HepG2 (cell line): Measurements from ENCODE around the gene HDAC10.

Experiments used
- EED ChIP-seq: sonication (generic); formaldehyde crosslinking; IDR thresholded peaks from 2 replicates; pipeline ENCODE4 v1.5.0; 2020; ENCODE audit warnings: mild to moderate bottlenecking, missing genetic modification reagents
- EZH2 ChIP-seq: conservative IDR thresholded peaks from 2 replicates; pipeline ENCODE4 v1.6.1; 2012; ENCODE audit warnings: mild to moderate bottlenecking, low read depth, low read length, moderate library complexity
- GABPA ChIP-seq, 2 experiments: IDR thresholded peaks; 2 replicates each; pipeline ENCODE4 v1.6.1; 2011 to 2016; ENCODE audit warnings: low read depth in 2 of 2, low read length in 1 of 2, missing biosample characterization in 1 of 2, missing genetic modification characterization in 1 of 2
- POLR2A ChIP-seq, 2 experiments: IDR thresholded peaks; 2 replicates each; pipeline ENCODE4 v1.6.1; 2011; ENCODE audit warnings: low read depth in 2 of 2, low read length in 2 of 2, mild to moderate bottlenecking in 1 of 2, moderate library complexity in 1 of 2; ENCODE audit not compliant: insufficient read depth in 1 of 2
- RXRA ChIP-seq: sonication (generic); formaldehyde crosslinking; IDR thresholded peaks from 2 replicates; pipeline ENCODE4 v1.5.1; 2020; ENCODE audit warnings: missing genetic modification reagents
- ZNF839 ChIP-seq: sonication (generic); formaldehyde crosslinking; IDR thresholded peaks from 2 replicates; pipeline ENCODE4 v1.4.0; 2020; ENCODE audit warnings: missing genetic modification reagents, mild to moderate bottlenecking, borderline replicate concordance
- TF ChIP-seq, protein P1 (sequence below): sonication (generic); formaldehyde crosslinking; IDR thresholded peaks from 2 replicates; pipeline ENCODE4 v1.5.0; 2020; ENCODE audit warnings: mild to moderate bottlenecking, missing genetic modification reagents, moderate library complexity
- TF ChIP-seq, protein P2 (sequence below): sonication (generic); formaldehyde crosslinking; IDR thresholded peaks from 2 replicates; pipeline ENCODE4 v1.4.0; 2020; ENCODE audit warnings: missing genetic modification reagents

DNA sequence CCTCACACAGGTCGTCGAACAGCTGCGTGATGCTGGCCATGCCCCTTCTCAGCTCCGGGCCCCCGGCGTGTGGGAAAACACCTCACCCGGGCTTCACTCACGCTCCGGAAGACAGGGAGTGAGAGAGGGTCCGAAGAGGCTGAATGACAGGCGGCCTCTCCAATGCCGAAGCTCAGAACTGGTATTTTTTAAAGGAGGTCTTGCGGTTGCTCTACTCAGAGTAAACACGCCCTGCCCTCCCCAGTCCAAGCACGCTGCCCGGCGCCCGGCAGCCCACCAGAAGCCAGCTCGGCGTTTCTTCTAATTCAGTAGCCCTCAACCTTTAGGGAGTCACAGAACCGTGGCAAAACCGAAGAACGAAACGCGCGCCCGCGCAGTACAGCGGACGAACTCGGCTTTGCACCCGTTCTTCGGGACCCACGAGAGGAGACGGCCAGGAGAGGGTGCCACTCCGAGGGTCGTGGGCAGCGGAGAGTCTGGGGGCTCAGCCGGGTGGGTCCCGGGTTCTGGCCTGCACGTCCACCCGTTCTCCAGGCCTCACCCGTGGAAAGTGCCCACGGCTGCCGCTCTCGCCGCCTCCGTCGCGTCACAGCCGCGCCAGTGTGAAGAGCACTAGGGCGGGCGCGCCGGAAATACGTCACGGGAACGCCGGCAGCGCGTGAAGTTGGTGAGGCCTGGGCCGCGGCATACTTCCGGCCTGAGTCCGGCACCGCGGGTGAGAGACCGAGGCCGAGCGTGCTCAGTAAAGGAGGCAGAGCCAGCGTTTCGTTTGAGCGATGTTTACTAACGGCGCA lies 6.4 kb downstream of the HDAC10 start, which contains the start of gene TUBGCP6:
- 0 out of 2 replicates have a peak, but pooled peaks have one; percentile 59 for TF ChIP-seq ZNF839 (CRISPR knock-in tag)
- TF ChIP-seq, protein P1, sequence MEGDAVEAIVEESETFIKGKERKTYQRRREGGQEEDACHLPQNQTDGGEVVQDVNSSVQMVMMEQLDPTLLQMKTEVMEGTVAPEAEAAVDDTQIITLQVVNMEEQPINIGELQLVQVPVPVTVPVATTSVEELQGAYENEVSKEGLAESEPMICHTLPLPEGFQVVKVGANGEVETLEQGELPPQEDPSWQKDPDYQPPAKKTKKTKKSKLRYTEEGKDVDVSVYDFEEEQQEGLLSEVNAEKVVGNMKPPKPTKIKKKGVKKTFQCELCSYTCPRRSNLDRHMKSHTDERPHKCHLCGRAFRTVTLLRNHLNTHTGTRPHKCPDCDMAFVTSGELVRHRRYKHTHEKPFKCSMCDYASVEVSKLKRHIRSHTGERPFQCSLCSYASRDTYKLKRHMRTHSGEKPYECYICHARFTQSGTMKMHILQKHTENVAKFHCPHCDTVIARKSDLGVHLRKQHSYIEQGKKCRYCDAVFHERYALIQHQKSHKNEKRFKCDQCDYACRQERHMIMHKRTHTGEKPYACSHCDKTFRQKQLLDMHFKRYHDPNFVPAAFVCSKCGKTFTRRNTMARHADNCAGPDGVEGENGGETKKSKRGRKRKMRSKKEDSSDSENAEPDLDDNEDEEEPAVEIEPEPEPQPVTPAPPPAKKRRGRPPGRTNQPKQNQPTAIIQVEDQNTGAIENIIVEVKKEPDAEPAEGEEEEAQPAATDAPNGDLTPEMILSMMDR (CRISPR knock-in tag) = peak; percentile 43; the same call in 1 of the 2 replicates
- TF ChIP-seq EZH2 = no peak
- TF ChIP-seq, protein P2, sequence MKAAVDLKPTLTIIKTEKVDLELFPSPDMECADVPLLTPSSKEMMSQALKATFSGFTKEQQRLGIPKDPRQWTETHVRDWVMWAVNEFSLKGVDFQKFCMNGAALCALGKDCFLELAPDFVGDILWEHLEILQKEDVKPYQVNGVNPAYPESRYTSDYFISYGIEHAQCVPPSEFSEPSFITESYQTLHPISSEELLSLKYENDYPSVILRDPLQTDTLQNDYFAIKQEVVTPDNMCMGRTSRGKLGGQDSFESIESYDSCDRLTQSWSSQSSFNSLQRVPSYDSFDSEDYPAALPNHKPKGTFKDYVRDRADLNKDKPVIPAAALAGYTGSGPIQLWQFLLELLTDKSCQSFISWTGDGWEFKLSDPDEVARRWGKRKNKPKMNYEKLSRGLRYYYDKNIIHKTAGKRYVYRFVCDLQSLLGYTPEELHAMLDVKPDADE (CRISPR knock-in tag) = peak; percentile 64; the same call in 1 of the 2 replicates
- TF ChIP-seq GABPA (IDR thresholded peaks at IDR 0.05; ENCODE audit: low read depth, low read length) = peak; percentile 99
- peak; percentile 98 for TF ChIP-seq GABPA (CRISPR knock-in tag; IDR thresholded peaks at IDR 0.05; ENCODE audit: low read depth)
- peak; percentile 71 to 87 for TF ChIP-seq POLR2A (IDR thresholded peaks at IDR 0.05; ENCODE audit: insufficient read depth in 1 of 2, low read depth in 2 of 2, low read length in 2 of 2)
- peak; percentile 44; the same call in 1 of the 2 replicates for TF ChIP-seq EED
- 0 out of 2 replicates have a peak, but pooled peaks have one; percentile 37 for TF ChIP-seq RXRA (CRISPR knock-in tag)
